ENCODE results near the gene CMIP.
A peak's percentile ranks its signal among the peaks of the same experiment; 100 is the strongest.

CMIP gene

GRCh38 chr16:81550432-81550808, 105.8 kb downstream of the CMIP start:
- no peak overlapping the region for H3K4me3 ChIP-seq (ENCODE audit: low read depth, low read length)
- no peak overlapping the region for H3K27ac ChIP-seq (ENCODE audit: low read depth, low read length)
- no peaks in the 10 kb centered on the region for H3K27me3 ChIP-seq (ENCODE audit: control insufficient read depth, insufficient read depth, low read length)
- peaks cover 4% of the 10 kb centered on the region; the same call in 1 of the 2 replicates for H3K4me1 ChIP-seq (ENCODE audit: control insufficient read depth, insufficient read depth, low read length)
- H3K36me3 ChIP-seq (ENCODE audit: control insufficient read depth, insufficient read depth, low read length), result no peaks in the 10 kb centered on the region
- no peak overlapping the region for H3K9ac ChIP-seq (ENCODE audit: low read depth, low read length)
- no peaks in the 10 kb centered on the region for H3K9me3 ChIP-seq (ENCODE audit: control insufficient read depth, insufficient read depth, low read length)

- 0 out of 2 replicates have a peak, but pooled peaks cover under 1% of the 10 kb centered on the region for H3K4me1 ChIP-seq (ENCODE audit: control insufficient read depth, insufficient read depth, low read length)
- H3K27ac ChIP-seq (ENCODE audit: low read depth, low read length), result peak overlapping the region; percentile 21
- no peak overlapping the region for H3K9ac ChIP-seq (ENCODE audit: low read depth, low read length)
Measured at GRCh38 chr16:81551151-81551808, 106.7 kb downstream of the CMIP start.

GRCh38 chr16:81551821-81552304, 107.3 kb downstream of the CMIP start:
- Histone ChIP-seq H3K4me3 (ENCODE audit: low read depth, low read length) (no peak overlapping the region), H3K9ac (ENCODE audit: low read depth, low read length) (no peak overlapping the region), H3K4me1 (ENCODE audit: control insufficient read depth, insufficient read depth, low read length) (no peaks in the 10 kb centered on the region), H3K27me3 (ENCODE audit: control insufficient read depth, insufficient read depth, low read length) (no peaks in the 10 kb centered on the region), H3K27ac (ENCODE audit: low read depth, low read length) (no peak overlapping the region), H3K9me3 (ENCODE audit: control insufficient read depth, insufficient read depth, low read length) (no peaks in the 10 kb centered on the region), H3K36me3 (ENCODE audit: control insufficient read depth, insufficient read depth, low read length) (no peaks in the 10 kb centered on the region)

More at GRCh38 chr16:81551151-81551808, 106.7 kb downstream of the CMIP start:
- H3K4me3 ChIP-seq (ENCODE audit: low read depth, low read length), result no peak overlapping the region
- no peaks in the 10 kb centered on the region for H3K36me3 ChIP-seq (ENCODE audit: control insufficient read depth, insufficient read depth, low read length)
- H3K27me3 ChIP-seq (ENCODE audit: control insufficient read depth, insufficient read depth, low read length), result no peaks in the 10 kb centered on the region
- no peaks in the 10 kb centered on the region for H3K9me3 ChIP-seq (ENCODE audit: control insufficient read depth, insufficient read depth, low read length)

- H3K9ac ChIP-seq (ENCODE audit: low read depth, low read length), result no peak overlapping the region
- H3K4me3 ChIP-seq (ENCODE audit: low read depth, low read length), result no peak overlapping the region
- no peak overlapping the region for H3K27ac ChIP-seq (ENCODE audit: low read depth, low read length)
- no peaks in the 10 kb centered on the region for H3K27me3 ChIP-seq (ENCODE audit: control insufficient read depth, insufficient read depth, low read length)
- no peaks in the 10 kb centered on the region for H3K36me3 ChIP-seq (ENCODE audit: control insufficient read depth, insufficient read depth, low read length)
- H3K9me3 ChIP-seq (ENCODE audit: control insufficient read depth, insufficient read depth, low read length), result no peaks in the 10 kb centered on the region
- no peaks in the 10 kb centered on the region for H3K4me1 ChIP-seq (ENCODE audit: control insufficient read depth, insufficient read depth, low read length)
Measured at GRCh38 chr16:81552743-81553079, 108.1 kb downstream of the CMIP start.

- no peak overlapping the region for H3K27ac ChIP-seq (ENCODE audit: low read depth, low read length)
- H3K4me1 ChIP-seq (ENCODE audit: control insufficient read depth, insufficient read depth, low read length), result no peaks in the 10 kb centered on the region
- H3K9me3 ChIP-seq (ENCODE audit: control insufficient read depth, insufficient read depth, low read length), result no peaks in the 10 kb centered on the region
- H3K9ac ChIP-seq (ENCODE audit: low read depth, low read length), result no peak overlapping the region
- H3K4me3 ChIP-seq (ENCODE audit: low read depth, low read length), result no peak overlapping the region
- H3K27me3 ChIP-seq (ENCODE audit: control insufficient read depth, insufficient read depth, low read length), result no peaks in the 10 kb centered on the region
- H3K36me3 ChIP-seq (ENCODE audit: control insufficient read depth, insufficient read depth, low read length), result 0 out of 2 replicates have a peak, but pooled peaks cover 3% of the 10 kb centered on the region
Measured at GRCh38 chr16:81553080-81553813, 108.6 kb downstream of the CMIP start.

GRCh38 chr16:81553814-81554675, 109.4 kb downstream of the CMIP start:
- Histone ChIP-seq H3K36me3 (ENCODE audit: control insufficient read depth, insufficient read depth, low read length) (0 out of 2 replicates have a peak, but pooled peaks cover 3% of the 10 kb centered on the region), H3K9ac (ENCODE audit: low read depth, low read length) (no peak overlapping the region), H3K27ac (ENCODE audit: low read depth, low read length) (no peak overlapping the region), H3K4me3 (ENCODE audit: low read depth, low read length) (no peak overlapping the region), H3K27me3 (ENCODE audit: control insufficient read depth, insufficient read depth, low read length) (no peaks in the 10 kb centered on the region), H3K9me3 (ENCODE audit: control insufficient read depth, insufficient read depth, low read length) (no peaks in the 10 kb centered on the region), H3K4me1 (ENCODE audit: control insufficient read depth, insufficient read depth, low read length) (no peaks in the 10 kb centered on the region)

GRCh38 chr16:81554979-81555378, 110.4 kb downstream of the CMIP start:
- Histone ChIP-seq H3K9ac (ENCODE audit: low read depth, low read length) (no peak overlapping the region), H3K4me1 (ENCODE audit: control insufficient read depth, insufficient read depth, low read length) (no peaks in the 10 kb centered on the region), H3K27ac (ENCODE audit: low read depth, low read length) (no peak overlapping the region), H3K36me3 (ENCODE audit: control insufficient read depth, insufficient read depth, low read length) (0 out of 2 replicates have a peak, but pooled peaks cover 3% of the 10 kb centered on the region), H3K27me3 (ENCODE audit: control insufficient read depth, insufficient read depth, low read length) (no peaks in the 10 kb centered on the region), H3K4me3 (ENCODE audit: low read depth, low read length) (no peak overlapping the region), H3K9me3 (ENCODE audit: control insufficient read depth, insufficient read depth, low read length) (no peaks in the 10 kb centered on the region)

- H3K9me3 ChIP-seq (ENCODE audit: control insufficient read depth, insufficient read depth, low read length), result no peaks in the 10 kb centered on the region
- H3K27ac ChIP-seq (ENCODE audit: low read depth, low read length), result no peak overlapping the region
- H3K4me1 ChIP-seq (ENCODE audit: control insufficient read depth, insufficient read depth, low read length), result no peaks in the 10 kb centered on the region
- no peak overlapping the region for H3K4me3 ChIP-seq (ENCODE audit: low read depth, low read length)
- 0 out of 2 replicates have a peak, but pooled peaks cover 3% of the 10 kb centered on the region for H3K36me3 ChIP-seq (ENCODE audit: control insufficient read depth, insufficient read depth, low read length)
- H3K27me3 ChIP-seq (ENCODE audit: control insufficient read depth, insufficient read depth, low read length), result no peaks in the 10 kb centered on the region
- no peak overlapping the region for H3K9ac ChIP-seq (ENCODE audit: low read depth, low read length)
Measured at GRCh38 chr16:81555660-81556059, 111.1 kb downstream of the CMIP start.

- Histone ChIP-seq H3K9me3 (ENCODE audit: control insufficient read depth, insufficient read depth, low read length) (no peaks in the 10 kb centered on the region), H3K9ac (ENCODE audit: low read depth, low read length) (no peak overlapping the region), H3K27ac (ENCODE audit: low read depth, low read length) (no peak overlapping the region), H3K4me3 (ENCODE audit: low read depth, low read length) (no peak overlapping the region), H3K36me3 (ENCODE audit: control insufficient read depth, insufficient read depth, low read length) (0 out of 2 replicates have a peak, but pooled peaks cover 3% of the 10 kb centered on the region), H3K4me1 (ENCODE audit: control insufficient read depth, insufficient read depth, low read length) (no peaks in the 10 kb centered on the region), H3K27me3 (ENCODE audit: control insufficient read depth, insufficient read depth, low read length) (no peaks in the 10 kb centered on the region)
Measured at GRCh38 chr16:81556715-81557284, 112.2 kb downstream of the CMIP start.

GRCh38 chr16:81558077-81558443, 113.5 kb downstream of the CMIP start:
- Histone ChIP-seq H3K9ac (ENCODE audit: low read depth, low read length) (no peak overlapping the region), H3K36me3 (ENCODE audit: control insufficient read depth, insufficient read depth, low read length) (0 out of 2 replicates have a peak, but pooled peaks cover 3% of the 10 kb centered on the region), H3K4me3 (ENCODE audit: low read depth, low read length) (no peak overlapping the region), H3K9me3 (ENCODE audit: control insufficient read depth, insufficient read depth, low read length) (no peaks in the 10 kb centered on the region), H3K4me1 (ENCODE audit: control insufficient read depth, insufficient read depth, low read length) (no peaks in the 10 kb centered on the region), H3K27me3 (ENCODE audit: control insufficient read depth, insufficient read depth, low read length) (no peaks in the 10 kb centered on the region), H3K27ac (ENCODE audit: low read depth, low read length) (peak overlapping the region; percentile 28)

Data from HUES48 (cell line).